NB4 (cell line): ENCODE data around the gene SRGAP3.

ENCODE experiments used
- DNase-seq: peaks from one replicate; pipeline ENCODE4 v3.0.0; 2010; ENCODE audit warnings: low read depth
- H3K4me3 ChIP-seq: one replicate; pipeline ENCODE4 v1.5.1; 2011; ENCODE audit warnings: mild to moderate bottlenecking, low read depth, low read length, moderate library complexity
- MAX ChIP-seq: IDR thresholded peaks from 2 replicates; pipeline ENCODE4 v1.6.1; 2011; ENCODE audit warnings: low read depth, low read length
- MYC ChIP-seq: IDR thresholded peaks from 2 replicates; pipeline ENCODE4 v1.6.1; 2011; ENCODE audit warnings: low read depth, low read length
- POLR2A ChIP-seq: IDR thresholded peaks from 2 replicates; pipeline ENCODE4 v1.6.1; 2011; ENCODE audit warnings: mild to moderate bottlenecking; ENCODE audit not compliant: insufficient read length; ENCODE audit errors: extremely low read depth
- TF ChIP-seq, protein P1 (sequence below): IDR thresholded peaks from one replicate; pipeline ENCODE4 v1.5.1; 2012; ENCODE audit warnings: low read depth, low read length

The SRGAP3 gene

GRCh38 chr3:8953313-8953712 is 296.1 kb downstream of the SRGAP3 start:
- H3K4me3 ChIP-seq: no peak overlapping the region
- no peak for TF ChIP-seq MAX
- no peak for TF ChIP-seq POLR2A
- TF ChIP-seq, protein P1, sequence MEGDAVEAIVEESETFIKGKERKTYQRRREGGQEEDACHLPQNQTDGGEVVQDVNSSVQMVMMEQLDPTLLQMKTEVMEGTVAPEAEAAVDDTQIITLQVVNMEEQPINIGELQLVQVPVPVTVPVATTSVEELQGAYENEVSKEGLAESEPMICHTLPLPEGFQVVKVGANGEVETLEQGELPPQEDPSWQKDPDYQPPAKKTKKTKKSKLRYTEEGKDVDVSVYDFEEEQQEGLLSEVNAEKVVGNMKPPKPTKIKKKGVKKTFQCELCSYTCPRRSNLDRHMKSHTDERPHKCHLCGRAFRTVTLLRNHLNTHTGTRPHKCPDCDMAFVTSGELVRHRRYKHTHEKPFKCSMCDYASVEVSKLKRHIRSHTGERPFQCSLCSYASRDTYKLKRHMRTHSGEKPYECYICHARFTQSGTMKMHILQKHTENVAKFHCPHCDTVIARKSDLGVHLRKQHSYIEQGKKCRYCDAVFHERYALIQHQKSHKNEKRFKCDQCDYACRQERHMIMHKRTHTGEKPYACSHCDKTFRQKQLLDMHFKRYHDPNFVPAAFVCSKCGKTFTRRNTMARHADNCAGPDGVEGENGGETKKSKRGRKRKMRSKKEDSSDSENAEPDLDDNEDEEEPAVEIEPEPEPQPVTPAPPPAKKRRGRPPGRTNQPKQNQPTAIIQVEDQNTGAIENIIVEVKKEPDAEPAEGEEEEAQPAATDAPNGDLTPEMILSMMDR: no peak
- DNase-seq: no peak

- no peak for DNase-seq
- no peak overlapping the region for H3K4me3 ChIP-seq
- TF ChIP-seq POLR2A (no peak), MAX (no peak), MYC (no peak)
- TF ChIP-seq, protein P1: no peak
Observed at GRCh38 chr3:8952130-8952529, 297.3 kb downstream of the SRGAP3 start.

DNA sequence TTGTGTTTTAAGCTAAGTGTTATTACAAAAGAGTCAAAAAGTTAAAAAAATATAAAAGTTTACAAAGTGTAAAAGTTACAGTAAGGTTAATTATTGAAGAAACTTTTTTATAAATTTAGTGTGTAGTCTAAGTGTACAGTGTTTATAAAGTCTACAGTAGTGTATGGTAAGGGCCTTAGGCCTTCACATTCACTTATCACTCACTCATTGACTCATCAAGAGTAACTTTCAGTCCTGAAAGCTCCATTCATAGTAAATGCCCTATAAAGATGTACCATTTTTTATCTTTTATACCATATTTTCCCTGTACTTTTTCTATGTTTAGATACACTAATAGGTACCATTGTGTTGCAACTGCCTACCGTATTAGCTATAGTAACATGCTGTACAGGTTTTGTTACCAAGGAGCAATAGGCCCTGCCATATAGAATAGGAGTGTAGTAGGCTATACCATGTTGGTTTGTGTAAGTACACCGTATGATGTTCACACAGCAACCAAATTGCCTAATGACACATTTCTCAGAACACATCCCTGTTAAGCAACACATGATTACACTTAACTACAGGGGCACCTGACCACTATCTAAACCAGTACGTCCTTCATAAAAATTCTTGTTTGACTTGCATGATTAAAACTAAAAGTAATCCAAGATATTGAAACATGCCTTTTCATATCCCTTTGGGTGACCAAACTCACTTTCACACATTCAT is 303.4 kb downstream of the SRGAP3 start:
- TF ChIP-seq MYC (no peak), MAX (no peak), POLR2A (no peak)
- TF ChIP-seq, protein P1: no peak
- DNase-seq: no peak
- no peak overlapping the region for H3K4me3 ChIP-seq

DNA sequence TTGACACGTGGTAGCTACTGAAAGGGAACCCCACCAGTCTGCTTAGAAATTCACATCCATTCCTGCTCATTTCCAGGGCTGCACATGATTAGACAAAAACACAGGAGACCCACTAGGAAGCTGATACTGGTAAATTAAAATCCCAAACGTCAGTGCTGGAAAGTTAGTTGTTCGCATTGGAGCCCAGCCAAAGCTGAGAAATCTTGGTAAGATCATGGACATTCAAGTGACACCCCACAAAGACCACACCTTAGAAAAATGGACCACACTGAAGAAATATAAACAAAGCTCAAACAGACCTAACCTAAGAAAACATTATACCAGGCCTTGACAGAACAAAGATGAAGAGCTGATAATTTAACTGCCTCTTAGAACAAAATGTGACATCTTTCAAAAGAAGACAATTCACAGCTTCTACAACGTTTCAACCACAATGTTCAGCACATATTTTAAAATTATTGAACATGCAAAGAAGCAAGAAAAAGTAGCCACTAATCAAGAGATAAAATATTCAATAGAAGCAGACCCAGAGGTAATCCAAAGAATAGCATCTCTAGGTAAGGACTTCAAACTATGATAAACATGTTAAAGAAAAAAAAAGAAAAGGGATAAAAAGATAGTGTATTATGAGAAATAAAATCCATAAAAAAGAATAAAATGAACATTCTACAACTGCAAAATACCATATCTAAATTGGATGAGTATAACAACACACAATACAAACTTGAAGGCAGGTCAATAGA is 306.5 kb downstream of the SRGAP3 start:
- no peak for DNase-seq
- TF ChIP-seq POLR2A (no peak), MYC (no peak), MAX (no peak)
- TF ChIP-seq, protein P1: no peak
- no peak overlapping the region for H3K4me3 ChIP-seq

- H3K4me3 ChIP-seq: no peak overlapping the region
- DNase-seq: no peak
- TF ChIP-seq, protein P1: no peak
- TF ChIP-seq MYC (no peak), POLR2A (no peak), MAX (no peak)
Observed at GRCh38 chr3:8942115-8942514, 307.3 kb downstream of the SRGAP3 start.
